ENCODE data around the gene DCPS. TPM values are rescaled to one million over a fixed set of nuclear protein-coding genes. Genes with fewer than 3 reads are reported as not detected.

Gene DCPS
- total and polyA plus RNA-seq, 2 of the 4 experiments (the other 2 are of a cell fraction) = 19.7 to 34.8 TPM

DNA sequence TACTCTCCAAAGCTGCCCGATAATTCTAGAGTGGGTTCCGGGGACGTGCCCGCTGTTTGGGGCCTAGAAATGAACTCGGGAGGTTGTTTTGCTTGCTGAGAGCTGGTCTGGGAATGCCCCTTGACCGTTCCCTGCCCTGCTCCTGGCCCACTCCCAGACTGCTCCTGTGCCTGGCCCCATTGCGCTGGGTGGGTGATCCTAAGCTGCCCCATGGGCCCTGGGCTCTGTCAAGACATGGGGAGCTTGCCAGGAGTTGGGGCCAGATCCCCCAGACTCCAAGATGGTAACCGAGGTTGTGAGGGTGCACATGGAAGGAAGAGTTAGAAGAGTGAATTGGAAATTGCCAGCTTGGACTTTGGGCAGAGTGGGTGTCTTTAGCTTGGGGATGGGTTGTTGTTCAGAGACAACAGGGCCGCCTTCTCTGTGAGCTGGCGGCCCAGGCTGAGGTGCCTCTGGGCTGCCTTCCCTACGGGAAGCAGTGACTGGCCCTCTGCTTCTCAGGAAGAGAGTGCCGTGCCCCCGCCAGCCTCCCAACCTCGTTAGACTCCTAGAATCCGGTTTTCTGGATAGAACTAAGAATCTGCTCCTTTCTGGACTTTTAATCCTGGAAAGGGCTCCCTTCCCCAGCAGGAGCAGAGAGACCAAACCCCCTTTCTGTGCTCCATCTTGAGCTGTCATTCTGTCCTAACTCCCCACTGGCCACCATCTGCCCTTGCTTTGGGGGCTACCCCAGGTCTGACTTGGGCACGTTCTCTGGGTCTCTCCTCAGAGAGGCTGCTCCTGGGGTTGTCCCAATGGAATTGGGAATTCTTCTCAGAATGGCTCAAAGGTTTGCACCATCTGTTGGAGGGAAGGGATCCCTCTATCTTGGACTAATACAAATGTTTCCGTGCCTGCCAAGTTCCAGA, 53.4 kb downstream of the DCPS start:
- DNase-seq (no peak), ATAC-seq (ENCODE audit: low read depth) (no peak)
- Histone ChIP-seq H4K5ac (ENCODE audit: low read depth, low read length) (no peak overlapping the region), H2AFZ (replicated peaks; ENCODE audit: low read length, poor library complexity) (no peak overlapping the region), H3K27ac (ENCODE audit: insufficient read depth, low read length) (no peak overlapping the region), H3K79me1 (ENCODE audit: low read depth in 1 of 2, low read length in 2 of 2) (peaks cover 22 to 64% of the 10 kb centered on the region in 2 experiments), H3K18ac (ENCODE audit: low read depth, low read length) (no peak overlapping the region), H3K14ac (replicated peaks; ENCODE audit: low read depth, low read length) (no peak overlapping the region), H3K4me1 (ENCODE audit: control insufficient read depth, insufficient read depth, low read length) (peaks cover 23% of the 10 kb centered on the region), H3K4ac (ENCODE audit: low read depth, low read length) (peak overlapping the region; percentile 17; the same call in 1 of the 2 replicates), H3K23ac (ENCODE audit: low read depth, low read length) (0 out of 2 replicates have a peak overlapping the region, but pooled peaks have one; percentile 40), H2BK5ac (ENCODE audit: low read depth, low read length, poor library complexity, severe bottlenecking) (no peak overlapping the region), H2BK20ac (ENCODE audit: low read depth, low read length) (no peak overlapping the region), H3K4me3 (ENCODE audit: insufficient read depth, low read depth, low read length) (no peak overlapping the region), H2BK120ac (ENCODE audit: low read depth, low read length) (no peak overlapping the region; the same call in 1 of the 2 replicates), H3K4me2 (ENCODE audit: low read depth, low read length) (peak overlapping the region; percentile 92; the same call in 1 of the 2 replicates), H2AK9ac (replicated peaks; ENCODE audit: low read depth, low read length, poor library complexity) (peak overlapping the region; percentile 56), H3K56ac (ENCODE audit: extremely low read depth, insufficient read depth, low read length) (no peak overlapping the region), H4K91ac (ENCODE audit: insufficient read depth, low read depth, low read length) (no peak overlapping the region), H4K20me1 (ENCODE audit: insufficient read depth, low read length) (peaks cover 4% of the 10 kb centered on the region), H4K8ac (ENCODE audit: low read depth in 2 of 2, low read length in 2 of 2) (no peak overlapping the region; a peak in 1 of 4 replicates), H3K9ac (ENCODE audit: low read depth, low read length) (no peak overlapping the region), H2BK15ac (ENCODE audit: low read depth, low read length) (no peak overlapping the region), H2AK5ac (ENCODE audit: low read depth, low read length) (0 out of 2 replicates have a peak overlapping the region, but pooled peaks have one; percentile 5), H3K36me3 (ENCODE audit: control insufficient read depth, insufficient read depth, low read length) (no peaks in the 10 kb centered on the region), H3K9me3 (ENCODE audit: control insufficient read depth, insufficient read depth, low read length) (no peaks in the 10 kb centered on the region), H3K27me3 (ENCODE audit: control insufficient read depth, insufficient read depth, low read length) (no peaks in the 10 kb centered on the region), H3K9me1 (ENCODE audit: insufficient read depth, low read length) (peaks cover 10% of the 10 kb centered on the region)
- dilution Hi-C loops (cut with HindIII; ENCODE audit: low sequenced_read_pairs, unreplicated experiment) = no loop called here
- CTCF ChIA-PET = no interaction called here
- 69% methylated on average over 12 of the region's 17 CpGs; no CpG with 5 or more reads in 1 of the 2 experiments for WGBS, 2 experiments (ENCODE audit: extremely low coverage in 2 of 2, insufficient read length in 1 of 2)
- intact Hi-C loops (cut with micrococcal nuclease) = loop anchor here (2.0 kb wide), 1 partner anchor 39 kb away; no protein-coding TSS in a partner anchor
- POLR2A ChIA-PET (ENCODE audit: unreplicated experiment) = no interaction called here
- no TSS peak for BruUV-seq (replicated peaks)
- in situ Hi-C loops (cut with MboI; ENCODE audit: low sequenced_read_pairs) = no loop called here
- TF ChIP-seq MAFK (IDR thresholded peaks at IDR 0.05; ENCODE audit: low read depth, low read length) (no peak), POLR2A (IDR thresholded peaks at IDR 0.05; ENCODE audit: low read depth, low read length) (no peak), ELK1 (IDR thresholded peaks at IDR 0.05; ENCODE audit: borderline replicate concordance, low read depth, low read length) (no peak), RAD21 (IDR thresholded peaks at IDR 0.05; ENCODE audit: low read length) (no peak)

All from IMR-90 (cell line).